ENCODE measurements around the gene ICAM1.

DNA sequence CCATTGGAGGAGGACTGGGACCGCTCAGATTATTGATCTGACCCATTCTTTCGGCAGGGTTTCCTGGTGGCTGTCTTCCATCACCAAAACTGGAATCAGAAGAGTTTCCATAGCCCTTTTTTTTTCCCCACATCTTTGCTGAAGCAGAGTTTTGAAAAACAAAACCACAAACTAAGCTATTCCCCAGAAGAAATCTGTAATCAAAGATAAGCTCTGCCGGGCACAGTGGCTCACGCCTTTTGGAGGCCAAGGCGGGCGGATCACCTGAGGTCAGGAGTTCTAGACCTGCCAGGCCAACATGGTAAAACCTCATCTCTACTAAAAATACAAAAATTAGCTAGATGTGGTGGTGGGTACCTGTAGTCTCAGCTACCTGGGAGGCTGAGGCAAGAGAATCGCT lies 4.2 kb upstream of the ICAM1 start:
- no peak for TF ChIP-seq POLR2A (IDR thresholded peaks at IDR 0.05; ENCODE audit: low read length)
- no peak for TF ChIP-seq TP53 (CRISPR knock-in tag; IDR thresholded peaks at IDR 0.05)
- TF ChIP-seq, protein P1, sequence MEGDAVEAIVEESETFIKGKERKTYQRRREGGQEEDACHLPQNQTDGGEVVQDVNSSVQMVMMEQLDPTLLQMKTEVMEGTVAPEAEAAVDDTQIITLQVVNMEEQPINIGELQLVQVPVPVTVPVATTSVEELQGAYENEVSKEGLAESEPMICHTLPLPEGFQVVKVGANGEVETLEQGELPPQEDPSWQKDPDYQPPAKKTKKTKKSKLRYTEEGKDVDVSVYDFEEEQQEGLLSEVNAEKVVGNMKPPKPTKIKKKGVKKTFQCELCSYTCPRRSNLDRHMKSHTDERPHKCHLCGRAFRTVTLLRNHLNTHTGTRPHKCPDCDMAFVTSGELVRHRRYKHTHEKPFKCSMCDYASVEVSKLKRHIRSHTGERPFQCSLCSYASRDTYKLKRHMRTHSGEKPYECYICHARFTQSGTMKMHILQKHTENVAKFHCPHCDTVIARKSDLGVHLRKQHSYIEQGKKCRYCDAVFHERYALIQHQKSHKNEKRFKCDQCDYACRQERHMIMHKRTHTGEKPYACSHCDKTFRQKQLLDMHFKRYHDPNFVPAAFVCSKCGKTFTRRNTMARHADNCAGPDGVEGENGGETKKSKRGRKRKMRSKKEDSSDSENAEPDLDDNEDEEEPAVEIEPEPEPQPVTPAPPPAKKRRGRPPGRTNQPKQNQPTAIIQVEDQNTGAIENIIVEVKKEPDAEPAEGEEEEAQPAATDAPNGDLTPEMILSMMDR (IDR thresholded peaks at IDR 0.05) = no peak
- TF ChIP-seq FOSB (CRISPR knock-in tag; IDR thresholded peaks at IDR 0.05) = no peak
- no peak for TF ChIP-seq REST (IDR thresholded peaks at IDR 0.05)
- TF ChIP-seq RAD21 (conservative IDR thresholded peaks at IDR 0.05 in 1 of 2, IDR thresholded peaks at IDR 0.05 in 1 of 2) = no peak
- TF ChIP-seq PHF8 (IDR thresholded peaks at IDR 0.05; ENCODE audit: borderline replicate concordance, low read depth) = no peak
- TF ChIP-seq CEBPB (IDR thresholded peaks at IDR 0.05) = no peak
- no peak for TF ChIP-seq ZC3H11A (IDR thresholded peaks at IDR 0.05)
- no peak for TF ChIP-seq HMGXB4 (CRISPR knock-in tag; IDR thresholded peaks at IDR 0.05; ENCODE audit: borderline replicate concordance)
- TF ChIP-seq NFE2L2 (conservative IDR thresholded peaks at IDR 0.05; ENCODE audit: low read length) = no peak
- TF ChIP-seq BHLHE40 (IDR thresholded peaks at IDR 0.05; ENCODE audit: low read depth, low read length) = no peak
